ENCODE results near the gene SLC35F4. TPM values are rescaled to one million over a fixed set of nuclear protein-coding genes. Genes with fewer than 3 reads are reported as not detected.

Gene SLC35F4
- total and polyA plus RNA-seq, 2 experiments from 2014 or later = 0.10 TPM; not detected in 1

GRCh38 chr14:57747036-57747435, 118.9 kb downstream of the SLC35F4 start:
- Histone ChIP-seq H3K27ac (no peak overlapping the region), H3K27me3 (no peaks in the 10 kb centered on the region), H3K4me1 (ENCODE audit: low read depth) (no peaks in the 10 kb centered on the region), H3K36me3 (no peaks in the 10 kb centered on the region), H3K4me3 (no peak overlapping the region), H3K9me3 (ENCODE audit: low read depth) (no peaks in the 10 kb centered on the region)
- DNase-seq (ENCODE audit: low read depth in 1 of 2, low spot score in 1 of 2) = peak in 1 of 2 donors; percentile 81
- TF ChIP-seq CTCF (IDR thresholded peaks at IDR 0.05; ENCODE audit: low read depth, low read length) = no peak

- H3K27me3 ChIP-seq = no peaks in the 10 kb centered on the region
- H3K4me3 ChIP-seq = no peak overlapping the region
- no peak for TF ChIP-seq CTCF (IDR thresholded peaks at IDR 0.05; ENCODE audit: low read depth, low read length)
- H3K9me3 ChIP-seq (ENCODE audit: low read depth) = no peaks in the 10 kb centered on the region
- H3K4me1 ChIP-seq (ENCODE audit: low read depth) = no peaks in the 10 kb centered on the region
- H3K36me3 ChIP-seq = no peaks in the 10 kb centered on the region
- DNase-seq (ENCODE audit: low read depth in 1 of 2, low spot score in 1 of 2) = no peak
- no peak overlapping the region for H3K27ac ChIP-seq
Observed at GRCh38 chr14:57746563-57746962, 119.3 kb downstream of the SLC35F4 start.

- Histone ChIP-seq H3K27me3 (no peaks in the 10 kb centered on the region), H3K4me3 (no peak overlapping the region), H3K36me3 (no peaks in the 10 kb centered on the region), H3K27ac (no peak overlapping the region), H3K9me3 (ENCODE audit: low read depth) (no peaks in the 10 kb centered on the region), H3K4me1 (ENCODE audit: low read depth) (no peaks in the 10 kb centered on the region)
- DNase-seq (ENCODE audit: low read depth in 1 of 2, low spot score in 1 of 2) = no peak
- no peak for TF ChIP-seq CTCF (IDR thresholded peaks at IDR 0.05; ENCODE audit: low read depth, low read length)
Observed at GRCh38 chr14:57739516-57739915, 126.4 kb downstream of the SLC35F4 start.

- no peak for TF ChIP-seq CTCF (IDR thresholded peaks at IDR 0.05; ENCODE audit: low read depth, low read length)
- Histone ChIP-seq H3K9me3 (ENCODE audit: low read depth) (no peaks in the 10 kb centered on the region), H3K36me3 (no peaks in the 10 kb centered on the region), H3K4me3 (no peak overlapping the region), H3K27me3 (no peaks in the 10 kb centered on the region), H3K4me1 (ENCODE audit: low read depth) (no peaks in the 10 kb centered on the region), H3K27ac (no peak overlapping the region)
- DNase-seq (ENCODE audit: low read depth in 1 of 2, low spot score in 1 of 2) = no peak
Observed at GRCh38 chr14:57737598-57737997, 128.3 kb downstream of the SLC35F4 start.

- H3K27ac ChIP-seq = no peak overlapping the region
- H3K4me1 ChIP-seq (ENCODE audit: low read depth) = no peaks in the 10 kb centered on the region
- no peaks in the 10 kb centered on the region for H3K9me3 ChIP-seq (ENCODE audit: low read depth)
- no peaks in the 10 kb centered on the region for H3K36me3 ChIP-seq
- no peak for TF ChIP-seq CTCF (IDR thresholded peaks at IDR 0.05; ENCODE audit: low read depth, low read length)
- DNase-seq (ENCODE audit: low read depth in 1 of 2, low spot score in 1 of 2) = no peak
- no peaks in the 10 kb centered on the region for H3K27me3 ChIP-seq
- no peak overlapping the region for H3K4me3 ChIP-seq
Observed at GRCh38 chr14:57736391-57736790, 129.5 kb downstream of the SLC35F4 start.

- no peak for DNase-seq (ENCODE audit: low read depth in 1 of 2, low spot score in 1 of 2)
- no peak for TF ChIP-seq CTCF (IDR thresholded peaks at IDR 0.05; ENCODE audit: low read depth, low read length)
- no peaks in the 10 kb centered on the region for H3K9me3 ChIP-seq (ENCODE audit: low read depth)
Observed at GRCh38 chr14:57735276-57735675, 130.6 kb downstream of the SLC35F4 start.

More at GRCh38 chr14:57735276-57735675, 130.6 kb downstream of the SLC35F4 start:
- Histone ChIP-seq H3K27ac (no peak overlapping the region), H3K36me3 (no peaks in the 10 kb centered on the region), H3K4me3 (no peak overlapping the region), H3K27me3 (no peaks in the 10 kb centered on the region), H3K4me1 (ENCODE audit: low read depth) (no peaks in the 10 kb centered on the region)
